Left colon (tissue), 2 donors: ENCODE data around the gene TRIM17. TPM values are rescaled to one million over a fixed set of nuclear protein-coding genes. Genes with fewer than 3 reads are reported as not detected.

ENCODE experiments used
- microRNA-seq, 2 donors: library from miRNA; unstranded; fragments of <30 nt; microRNA quantifications; one replicate each; pipeline versions ENCODE4 v1.1.0 to v1.2.0, GENCODE V29; 2020
- total RNA-seq, 2 donors: library from RNA; stranded (reverse); fragmentation: NEBNext Ultra II Directional; extraction: Animal tissue kit (Norgen Biotek cat#: 25700); gene quantifications; one replicate each; pipeline ENCODE4 v1.2.1, GENCODE V29; 2021
- donor health status: DM: no; HTN: no; CAD: no.
- donor health status: DM: yes; HTN: yes; CAD: no.

Gene TRIM17
- total RNA-seq, 2 donors from 2014 or later = 0.31 TPM; not detected in 1

Small RNAs within 50 kb of the gene (microRNA-seq; reads per million reads assigned to microRNA genes)
- gene MIR4666A (0 reads per million in 2 donors), gene MIR6742 (0 reads per million in 2 donors)

Other genes with a start within 250 kb of the TRIM17 start
- 1 to 10 TPM; 5.3 to 8.0 TPM for gene OBSCN, start 208.8 kb downstream of the TRIM17 start, total RNA-seq
- 10 to 100 TPM; 34.8 to 36.5 TPM for gene TRIM11, start 10.0 kb downstream of the TRIM17 start, total RNA-seq
- gene RNF187, start 70.5 kb upstream of the TRIM17 start, total RNA-seq = 10 to 100 TPM; 79.0 to 84.5 TPM